ENCODE measurements around the gene STRN3.
"Not testable (repeated sequence)": the region's sequence is repeated elsewhere in the genome, so short reads cannot be mapped to it uniquely, and the experiment has no call there.

The STRN3 gene

DNA sequence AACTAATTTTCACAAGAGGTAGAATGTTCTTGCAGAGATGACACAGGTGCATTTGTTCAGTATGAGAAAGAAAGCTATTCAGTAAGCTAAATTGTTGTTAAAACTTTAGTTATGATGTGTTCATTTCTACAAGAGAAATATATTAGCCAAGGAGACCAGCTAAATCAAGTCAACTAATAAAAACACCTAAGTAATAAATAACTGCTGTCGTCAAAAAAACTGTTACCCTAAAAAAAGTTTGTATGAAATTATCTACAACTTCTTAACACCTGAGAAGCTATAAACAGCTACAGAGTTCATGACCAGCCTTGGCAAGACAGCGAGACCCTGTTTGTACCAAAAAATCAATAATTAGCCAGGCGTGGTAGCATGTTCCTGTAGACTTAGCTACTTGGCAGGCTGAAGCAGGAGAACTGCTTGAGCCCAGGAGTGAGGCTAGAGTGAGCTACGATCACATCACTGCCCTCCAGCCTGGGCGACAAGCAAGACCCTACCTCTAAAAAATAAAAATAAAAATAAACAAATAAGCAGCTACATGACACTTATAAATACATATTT lies 68.3 kb downstream of the STRN3 start:
- in situ Hi-C loops (cut with HindIII; ENCODE audit: low pct_ligation_motif_present, low sequenced_read_pairs), result no loop called here
- TF ChIP-seq CTCF (IDR thresholded peaks at IDR 0.05; ENCODE audit: low read depth, low read length, missing control alignments), result no peak
- DNase-seq, result no peak
- H3K27me3 ChIP-seq (replicated peaks), result no peaks in the 10 kb centered on the region
- H3K4me3 ChIP-seq (ENCODE audit: low read depth, low read length), result no peak overlapping the region
- no peak overlapping the region for H3K27ac ChIP-seq
- H3K36me3 ChIP-seq (replicated peaks), result no peaks in the 10 kb centered on the region

- Histone ChIP-seq H3K4me3 (ENCODE audit: low read depth, low read length) (no peak overlapping the region), H3K27ac (no peak overlapping the region), H3K36me3 (replicated peaks) (peaks cover 10% of the 10 kb centered on the region), H3K27me3 (replicated peaks) (no peaks in the 10 kb centered on the region)
- no peak for DNase-seq
- in situ Hi-C loops (cut with HindIII; ENCODE audit: low pct_ligation_motif_present, low sequenced_read_pairs), result no loop called here
- no peak for TF ChIP-seq CTCF (IDR thresholded peaks at IDR 0.05; ENCODE audit: low read depth, low read length, missing control alignments)
These were observed 76.5 kb downstream of the STRN3 start for GRCh38 chr14:30949651-30950050.

DNA sequence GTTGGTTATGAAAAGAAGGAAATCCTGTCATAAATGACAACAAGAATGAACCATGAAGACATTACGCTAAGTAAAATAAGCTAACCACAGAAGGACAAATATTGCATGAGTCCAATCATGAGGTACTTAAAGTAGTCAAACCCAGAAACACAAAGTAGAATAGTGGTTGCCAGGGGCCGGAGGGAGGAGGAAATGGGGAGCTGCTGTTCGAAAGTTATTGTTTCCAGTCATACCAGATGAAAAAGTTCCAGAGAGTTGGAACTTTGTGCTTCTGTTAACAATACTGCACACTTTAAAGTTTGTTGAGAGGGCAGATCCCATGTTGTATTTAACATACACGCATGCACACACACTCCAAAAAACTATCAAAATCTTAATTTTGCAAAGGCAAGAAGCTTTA lies 82.5 kb downstream of the STRN3 start:
- Histone ChIP-seq H3K27me3 (replicated peaks) (no peaks in the 10 kb centered on the region), H3K4me3 (ENCODE audit: low read depth, low read length) (no peak overlapping the region), H3K27ac (no peak overlapping the region), H3K36me3 (replicated peaks) (peaks cover 13% of the 10 kb centered on the region)
- no peak for TF ChIP-seq CTCF (IDR thresholded peaks at IDR 0.05; ENCODE audit: low read depth, low read length, missing control alignments)
- in situ Hi-C loops (cut with HindIII; ENCODE audit: low pct_ligation_motif_present, low sequenced_read_pairs), result no loop called here
- DNase-seq, result no peak

GRCh38 chr14:30940886-30941285 lies 85.3 kb downstream of the STRN3 start:
- Histone ChIP-seq H3K27me3 (replicated peaks) (no peaks in the 10 kb centered on the region), H3K4me3 (ENCODE audit: low read depth, low read length) (no peak overlapping the region), H3K36me3 (replicated peaks) (peaks cover 12% of the 10 kb centered on the region), H3K27ac (no peak overlapping the region)
- no peak for TF ChIP-seq CTCF (IDR thresholded peaks at IDR 0.05; ENCODE audit: low read depth, low read length, missing control alignments)
- in situ Hi-C loops (cut with HindIII; ENCODE audit: low pct_ligation_motif_present, low sequenced_read_pairs), result no loop called here
- DNase-seq, result no peak

GRCh38 chr14:30938617-30939016 lies 87.6 kb downstream of the STRN3 start:
- no peak overlapping the region for H3K27ac ChIP-seq
- H3K4me3 ChIP-seq (ENCODE audit: low read depth, low read length), result no peak overlapping the region
- no peaks in the 10 kb centered on the region for H3K27me3 ChIP-seq (replicated peaks)
- no peak for DNase-seq
- H3K36me3 ChIP-seq (replicated peaks), result peaks cover 16% of the 10 kb centered on the region
- no peak for TF ChIP-seq CTCF (IDR thresholded peaks at IDR 0.05; ENCODE audit: low read depth, low read length, missing control alignments)
- in situ Hi-C loops (cut with HindIII; ENCODE audit: low pct_ligation_motif_present, low sequenced_read_pairs), result no loop called here

DNA sequence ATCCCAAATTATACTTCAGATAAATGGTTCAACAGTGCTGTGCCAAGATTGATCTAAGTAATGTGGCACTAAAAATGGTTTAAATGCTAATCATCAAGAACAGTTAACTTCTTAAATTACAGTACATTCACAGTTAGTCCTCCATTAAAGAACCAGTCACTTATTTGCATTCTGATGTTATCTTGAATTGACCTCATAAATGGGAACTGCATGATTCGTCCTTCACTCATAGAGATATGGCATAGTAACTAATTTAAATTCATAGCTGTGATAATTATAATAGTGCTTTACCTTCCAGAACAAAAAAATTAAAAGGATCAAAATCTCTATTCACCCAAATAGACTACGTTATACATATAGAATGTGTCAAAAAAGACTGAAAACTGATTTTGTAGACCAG lies 90.7 kb downstream of the STRN3 start:
- no peak for TF ChIP-seq CTCF (IDR thresholded peaks at IDR 0.05; ENCODE audit: low read depth, low read length, missing control alignments)
- Histone ChIP-seq H3K36me3 (replicated peaks) (peaks cover 13% of the 10 kb centered on the region), H3K4me3 (ENCODE audit: low read depth, low read length) (no peak overlapping the region), H3K27me3 (replicated peaks) (no peaks in the 10 kb centered on the region), H3K27ac (no peak overlapping the region)
- no peak for DNase-seq
- in situ Hi-C loops (cut with HindIII; ENCODE audit: low pct_ligation_motif_present, low sequenced_read_pairs), result no loop called here

GRCh38 chr14:30933937-30934336 lies 92.2 kb downstream of the STRN3 start:
- H3K4me3 ChIP-seq (ENCODE audit: low read depth, low read length); H3K27ac ChIP-seq; H3K27me3 ChIP-seq (replicated peaks); DNase-seq; in situ Hi-C loops (cut with HindIII; ENCODE audit: low pct_ligation_motif_present, low sequenced_read_pairs): not testable (repeated sequence)
- H3K36me3 ChIP-seq (replicated peaks), result peaks cover 13% of the 10 kb centered on the region
